Fibroblast of lung (primary cell): ENCODE measurements around the gene MFSD6L. TPM values are rescaled to one million over a fixed set of nuclear protein-coding genes. Genes with fewer than 3 reads are reported as not detected.

Source experiments
- DNase-seq, 2 donors: peaks; one replicate each; pipeline versions ENCODE4 v3.0.0 to v3.0.0-alpha.2; 2010; ENCODE audit warnings: low read depth in 2 of 2
- H2AFZ ChIP-seq: 2 replicates; pipeline ENCODE4 v1.5.1; 2012; ENCODE audit warnings: low read length, control low read depth, inconsistent platforms
- H3K27ac ChIP-seq: 2 replicates; pipeline ENCODE4 v1.5.1; 2011; ENCODE audit warnings: low read length, control low read depth; ENCODE audit not compliant: insufficient read depth
- H3K27me3 ChIP-seq: 2 replicates; pipeline ENCODE4 v1.5.1; 2011; ENCODE audit warnings: mild to moderate bottlenecking, low read length; ENCODE audit not compliant: control insufficient read depth, insufficient read depth
- H3K36me3 ChIP-seq: 2 replicates; pipeline ENCODE4 v1.5.1; 2011; ENCODE audit warnings: low read length; ENCODE audit not compliant: control insufficient read depth, insufficient read depth
- H3K4me1 ChIP-seq: 2 replicates; pipeline ENCODE4 v1.5.1; 2011; ENCODE audit warnings: low read length; ENCODE audit not compliant: control insufficient read depth, insufficient read depth; ENCODE audit errors: extremely low read depth
- H3K4me2 ChIP-seq: 2 replicates; pipeline ENCODE4 v1.5.1; 2011; ENCODE audit warnings: low read length, control low read depth; ENCODE audit not compliant: insufficient read depth; ENCODE audit errors: extremely low read depth
- H3K4me3 ChIP-seq, 4 experiments: fragments of 200-600 bp in 1 of 4; sonication (generic) in 1 of 4; replicated peaks in 1 of 4; 2 replicates each; pipeline ENCODE4 v1.5.1; 2011 to 2016; ENCODE audit warnings: low read length in 4 of 4, low read depth in 3 of 4, mild to moderate bottlenecking in 3 of 4, control low read depth in 2 of 4, inconsistent platforms in 1 of 4, mixed read lengths in 1 of 4; ENCODE audit not compliant: insufficient read depth in 1 of 4; ENCODE audit errors: control extremely low read depth in 1 of 4
- H3K79me2 ChIP-seq: 2 replicates; pipeline ENCODE4 v1.5.1; 2012; ENCODE audit warnings: mild to moderate bottlenecking, low read length, inconsistent platforms; ENCODE audit not compliant: control insufficient read depth, insufficient read depth
- H3K9ac ChIP-seq: 2 replicates; pipeline ENCODE4 v1.5.1; 2011; ENCODE audit warnings: mild to moderate bottlenecking, low read length, control low read depth; ENCODE audit not compliant: insufficient read depth
- H3K9me3 ChIP-seq: 2 replicates; pipeline ENCODE4 v1.5.1; 2012; ENCODE audit warnings: low read depth, low read length; ENCODE audit not compliant: control insufficient read depth, insufficient read depth
- H4K20me1 ChIP-seq: 2 replicates; pipeline ENCODE4 v1.5.1; 2011; ENCODE audit warnings: low read length; ENCODE audit not compliant: control insufficient read depth, insufficient read depth; ENCODE audit errors: extremely low read depth
- CTCF ChIP-seq, 2 donors: IDR thresholded peaks in 1 of 2; conservative IDR thresholded peaks in 1 of 2; 1 replicate in 1 of 2; 2 replicates in 1 of 2; pipeline ENCODE4 v1.5.1; 2011 to 2012; ENCODE audit warnings: low read length in 2 of 2, control low read depth in 1 of 2, inconsistent platforms in 1 of 2, low read depth in 1 of 2, mild to moderate bottlenecking in 1 of 2
- EZH2 ChIP-seq: IDR thresholded peaks from 2 replicates; pipeline ENCODE4 v1.5.1; 2012; ENCODE audit warnings: low read length, control low read depth, mild to moderate bottlenecking; ENCODE audit errors: missing control alignments
- polyA plus RNA-seq, 2 donors: library from polyadenylated mRNA; depleted of rRNA in 1 of 2; stranded (reverse) in 1 of 2; unstranded in 1 of 2; fragments of >200 nt; gene quantifications; 2 replicates each; pipeline ENCODE4 v1.2.1, GENCODE V29; 2011 to 2012; ENCODE audit warnings: missing spikeins in 1 of 2
- total RNA-seq: library from RNA; depleted of rRNA; stranded (reverse); fragments of >200 nt; gene quantifications from 2 replicates; pipeline ENCODE4 v1.2.1, GENCODE V29; 2014

The MFSD6L gene
- total and polyA plus RNA-seq, 2 donors (not counting 1 experiment from before 2014, with no cell fraction given), result not detected

DNA sequence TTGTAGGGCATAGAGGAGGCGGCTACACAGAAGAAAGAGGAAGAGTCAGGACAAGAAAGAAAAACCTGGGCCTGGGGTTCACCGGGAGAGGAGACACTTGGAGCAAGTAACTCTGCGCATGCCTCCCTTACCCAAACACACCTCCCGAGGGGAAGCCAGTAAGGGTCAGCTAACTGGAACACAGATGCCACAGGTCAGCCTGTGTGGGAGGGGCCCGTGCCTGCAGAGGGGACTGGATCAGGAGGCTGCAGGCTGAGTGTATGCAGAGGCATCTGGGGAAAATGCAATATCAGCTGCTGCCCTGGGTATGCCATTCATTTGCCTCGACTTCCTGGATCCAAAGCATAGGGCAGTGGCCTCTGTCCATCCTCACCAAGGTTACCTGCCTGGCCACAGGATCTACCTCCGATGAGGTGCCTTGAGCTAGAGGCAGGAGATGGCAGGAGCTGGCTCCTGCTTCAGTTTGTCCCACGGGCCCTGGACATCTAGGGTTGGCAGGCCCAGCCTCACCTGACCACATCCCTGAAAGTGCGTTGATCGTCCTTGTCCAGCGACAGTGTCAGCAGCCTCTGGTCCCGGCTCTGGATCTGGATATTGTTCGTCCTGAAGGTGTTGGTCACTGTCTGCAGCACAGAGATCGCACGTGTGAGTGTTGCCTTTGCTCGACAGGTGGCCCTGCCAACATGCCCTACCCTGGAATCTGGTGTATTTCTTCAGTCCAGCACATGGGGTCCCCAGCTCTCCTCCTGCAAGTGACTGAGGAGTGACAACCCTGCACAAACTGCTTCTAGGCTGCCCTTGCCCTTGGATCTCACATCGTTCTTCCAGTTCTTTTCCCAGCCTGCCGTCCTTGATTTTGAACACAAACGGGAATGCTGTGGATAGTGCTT, 4.6 kb upstream of the MFSD6L start:
- no peaks in the 10 kb centered on the region for H3K4me1 ChIP-seq
- H2AFZ ChIP-seq, result no peak overlapping the region
- H3K27ac ChIP-seq, result no peak overlapping the region
- no peaks in the 10 kb centered on the region for H4K20me1 ChIP-seq
- H3K4me2 ChIP-seq, result no peak overlapping the region
- no peak for TF ChIP-seq CTCF (conservative IDR thresholded peaks at IDR 0.05 in 1 of 2, IDR thresholded peaks at IDR 0.05 in 1 of 2; ENCODE audit: low read depth in 1 of 2, low read length in 2 of 2)
- TF ChIP-seq EZH2, result no peak
- no peaks in the 10 kb centered on the region for H3K9me3 ChIP-seq
- H3K9ac ChIP-seq, result no peak overlapping the region
- no peaks in the 10 kb centered on the region for H3K79me2 ChIP-seq
- H3K36me3 ChIP-seq, result no peaks in the 10 kb centered on the region
- no peak for DNase-seq
- H3K4me3 ChIP-seq, result no peak overlapping the region
- no peaks in the 10 kb centered on the region for H3K27me3 ChIP-seq

- DNase-seq, result no peak
- Histone ChIP-seq H3K4me2 (no peak overlapping the region), H3K9me3 (no peaks in the 10 kb centered on the region), H3K27ac (no peak overlapping the region), H3K79me2 (no peaks in the 10 kb centered on the region), H4K20me1 (no peaks in the 10 kb centered on the region), H3K27me3 (no peaks in the 10 kb centered on the region), H3K4me1 (no peaks in the 10 kb centered on the region), H2AFZ (no peak overlapping the region), H3K9ac (no peak overlapping the region), H3K36me3 (no peaks in the 10 kb centered on the region), H3K4me3 (no peak overlapping the region)
- TF ChIP-seq EZH2, result no peak
- no peak for TF ChIP-seq CTCF (conservative IDR thresholded peaks at IDR 0.05 in 1 of 2, IDR thresholded peaks at IDR 0.05 in 1 of 2; ENCODE audit: low read depth in 1 of 2, low read length in 2 of 2)
Measured at GRCh38 chr17:8801135-8801840, 2.1 kb upstream of the MFSD6L start.

- Histone ChIP-seq H3K4me1 (no peaks in the 10 kb centered on the region), H3K36me3 (no peaks in the 10 kb centered on the region), H3K4me3 (no peak overlapping the region), H3K79me2 (no peaks in the 10 kb centered on the region), H4K20me1 (no peaks in the 10 kb centered on the region), H2AFZ (no peak overlapping the region), H3K4me2 (no peak overlapping the region), H3K9me3 (no peaks in the 10 kb centered on the region), H3K27me3 (no peaks in the 10 kb centered on the region), H3K27ac (no peak overlapping the region), H3K9ac (no peak overlapping the region)
- no peak for TF ChIP-seq CTCF (conservative IDR thresholded peaks at IDR 0.05 in 1 of 2, IDR thresholded peaks at IDR 0.05 in 1 of 2; ENCODE audit: low read depth in 1 of 2, low read length in 2 of 2)
- no peak for TF ChIP-seq EZH2
- no peak for DNase-seq
Measured at GRCh38 chr17:8800656-8801055, 1.5 kb upstream of the MFSD6L start.
